Measurements from ENCODE around the gene PRKCG. TPM values are rescaled to one million over a fixed set of nuclear protein-coding genes. Genes with fewer than 3 reads are reported as not detected.

The PRKCG gene
- total and polyA plus RNA-seq, 2 of the 8 experiments (the other 6 are each of a cell fraction or from before 2014, with no cell fraction given) = 6.1 to 10.6 TPM

- TF ChIP-seq CHD7 (IDR thresholded peaks at IDR 0.05; ENCODE audit: insufficient replicate concordance, low read length) (no peak), CREB1 (IDR thresholded peaks at IDR 0.05) (no peak), SP1 (IDR thresholded peaks at IDR 0.05; ENCODE audit: low read depth, low read length) (no peak), KDM5A (IDR thresholded peaks at IDR 0.05; ENCODE audit: low read length) (no peak), EP300 (IDR thresholded peaks at IDR 0.05; ENCODE audit: borderline replicate concordance in 1 of 2, low read depth in 2 of 2, low read length in 2 of 2) (no peak), E2F6 (IDR thresholded peaks at IDR 0.05) (no peak), CBX8 (IDR thresholded peaks at IDR 0.05; ENCODE audit: borderline replicate concordance, low read depth, low read length) (no peak), NRF1 (IDR thresholded peaks at IDR 0.05; ENCODE audit: low read depth, low read length) (no peak), CHD1 (IDR thresholded peaks at IDR 0.05; ENCODE audit: low read depth, low read length) (no peak)
Observed at GRCh38 chr19:53951947-53952346, 70.0 kb downstream of the PRKCG start (continued).
